ENCODE measurements around the gene GALNT2.

DNA sequence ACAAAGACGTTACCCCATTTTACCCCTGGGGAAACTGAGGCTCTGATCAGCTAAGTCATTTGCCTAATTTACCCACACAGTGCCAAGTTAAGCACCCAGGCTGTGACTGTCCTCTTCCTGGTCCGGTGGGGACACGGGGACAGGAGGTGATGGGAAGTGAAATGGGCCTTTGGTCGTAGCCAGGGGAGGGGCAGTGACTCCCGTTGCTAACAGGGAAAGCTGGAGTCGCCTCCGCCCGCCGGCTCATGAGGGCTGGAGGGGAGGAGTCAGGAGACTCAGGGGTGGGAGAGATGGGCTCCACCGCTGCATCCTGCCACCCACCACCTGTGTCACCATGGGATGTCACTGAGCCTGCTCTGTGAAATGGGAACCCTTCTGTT, 219.8 kb downstream of the GALNT2 start:
- TF ChIP-seq ZNF274 (IDR thresholded peaks at IDR 0.05; ENCODE audit: low read depth, low read length) (no peak), YY1 (IDR thresholded peaks at IDR 0.05; ENCODE audit: insufficient read depth, insufficient read length) (no peak), SUZ12 (IDR thresholded peaks at IDR 0.05; ENCODE audit: extremely low read depth, insufficient read depth, insufficient read length) (no peak)
